ENCODE data around the gene KRT80.

DNA sequence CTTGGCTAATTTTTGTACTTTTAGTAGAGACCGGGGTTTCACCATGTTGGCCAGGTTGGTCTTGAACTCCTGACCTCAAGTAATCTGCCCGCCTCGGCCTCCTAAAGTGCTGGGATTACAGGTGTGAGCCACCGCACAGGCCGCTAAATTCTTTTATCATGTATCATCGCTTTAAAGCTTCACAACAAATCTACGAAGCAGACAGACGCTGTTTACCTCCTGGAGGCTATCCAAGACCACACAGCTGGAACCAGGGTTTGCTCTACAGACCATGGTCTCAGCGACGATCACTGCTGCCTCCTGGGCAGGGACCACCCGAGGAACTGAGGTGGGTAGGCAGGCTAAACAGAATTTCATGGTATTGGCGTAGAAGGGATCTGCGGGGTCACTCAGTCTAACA, 27.2 kb downstream of the KRT80 start:
- TF ChIP-seq, protein P1, sequence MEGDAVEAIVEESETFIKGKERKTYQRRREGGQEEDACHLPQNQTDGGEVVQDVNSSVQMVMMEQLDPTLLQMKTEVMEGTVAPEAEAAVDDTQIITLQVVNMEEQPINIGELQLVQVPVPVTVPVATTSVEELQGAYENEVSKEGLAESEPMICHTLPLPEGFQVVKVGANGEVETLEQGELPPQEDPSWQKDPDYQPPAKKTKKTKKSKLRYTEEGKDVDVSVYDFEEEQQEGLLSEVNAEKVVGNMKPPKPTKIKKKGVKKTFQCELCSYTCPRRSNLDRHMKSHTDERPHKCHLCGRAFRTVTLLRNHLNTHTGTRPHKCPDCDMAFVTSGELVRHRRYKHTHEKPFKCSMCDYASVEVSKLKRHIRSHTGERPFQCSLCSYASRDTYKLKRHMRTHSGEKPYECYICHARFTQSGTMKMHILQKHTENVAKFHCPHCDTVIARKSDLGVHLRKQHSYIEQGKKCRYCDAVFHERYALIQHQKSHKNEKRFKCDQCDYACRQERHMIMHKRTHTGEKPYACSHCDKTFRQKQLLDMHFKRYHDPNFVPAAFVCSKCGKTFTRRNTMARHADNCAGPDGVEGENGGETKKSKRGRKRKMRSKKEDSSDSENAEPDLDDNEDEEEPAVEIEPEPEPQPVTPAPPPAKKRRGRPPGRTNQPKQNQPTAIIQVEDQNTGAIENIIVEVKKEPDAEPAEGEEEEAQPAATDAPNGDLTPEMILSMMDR (IDR thresholded peaks at IDR 0.05) = no peak
- TF ChIP-seq EP300 (IDR thresholded peaks at IDR 0.05) (no peak), POLR2A (IDR thresholded peaks at IDR 0.05) (no peak)

Data from suprapubic skin (tissue), 3 donors.